Activated CD4-positive, alpha-beta T cell treated with anti-CD3 and anti-CD28 coated beads for 36 hours (primary cell): ENCODE results near the gene MORN1. TPM values are rescaled to one million over a fixed set of nuclear protein-coding genes. Genes with fewer than 3 reads are reported as not detected.
"Not testable (repeated sequence)": the region's sequence is repeated elsewhere in the genome, so short reads cannot be mapped to it uniquely, and the experiment has no call there.

Experiments
- ATAC-seq: fragments of 200-7000 bp; cut with Tn5 transposase; one replicate; pipeline ENCODE4 v1.10.0; 2021; ENCODE audit warnings: mild to moderate bottlenecking, moderate library complexity
- CTCF ChIA-PET: fragments of 350-600 bp; sonication (Branson Sonifier 250); formaldehyde crosslinking; loops from one replicate; lab custom pipeline; 2021; ENCODE audit warnings: antibody characterized with exemption; lab: Charles Lee
- POLR2A ChIA-PET: fragments of 350-600 bp; sonication (Branson Sonifier 250); formaldehyde crosslinking; loops from one replicate; lab custom pipeline; 2021; ENCODE audit warnings: antibody characterized with exemption, inconsistent platforms; lab: Charles Lee
- DNase-seq: peaks from one replicate; pipeline ENCODE4 v3.0.0-alpha.2; 2020
- H3K27ac Mint-ChIP-seq: one replicate; pipeline ENCODE4 v1.8.0; 2021; ENCODE audit warnings: mixed read lengths
- H3K27me3 Mint-ChIP-seq: one replicate; pipeline ENCODE4 v1.8.0; 2021; ENCODE audit warnings: mixed read lengths
- H3K36me3 Mint-ChIP-seq: one replicate; pipeline ENCODE4 v1.8.0; 2021; ENCODE audit warnings: low read depth, mixed read lengths
- H3K4me1 Mint-ChIP-seq: one replicate; pipeline ENCODE4 v1.8.0; 2021; ENCODE audit warnings: mixed read lengths
- H3K4me3 Mint-ChIP-seq: one replicate; pipeline ENCODE4 v1.8.0; 2021; ENCODE audit warnings: mild to moderate bottlenecking, moderate library complexity, mixed read lengths
- H3K9me3 Mint-ChIP-seq: one replicate; pipeline ENCODE4 v1.8.0; 2021; ENCODE audit warnings: low read depth, mixed read lengths
- intact Hi-C, 2 experiments: fragments of 100-400 bp; cut with DNase I in 1 of 2; cut with micrococcal nuclease in 1 of 2; formaldehyde crosslinking; loops; one replicate each; pipeline versions ENCODE4 v1.14.2 to v1.15.1; 2022 to 2024; cut with DNase I, micrococcal nuclease
- total RNA-seq, 2 experiments: library from RNA; stranded (reverse); gene quantifications; one replicate each; pipeline ENCODE4 v1.2.3, GENCODE V29; 2021

Gene MORN1
- total RNA-seq, 2 experiments from 2014 or later: 5.1 to 6.1 TPM

- Mint-ChIP-seq H3K36me3 (peaks cover 8% of the 10 kb centered on the region), H3K4me1 (peaks cover 87% of the 10 kb centered on the region), H3K4me3 (no peak overlapping the region), H3K9me3 (no peaks in the 10 kb centered on the region), H3K27me3 (no peaks in the 10 kb centered on the region), H3K27ac (peak overlapping the region; percentile 92)
- CTCF ChIA-PET: no interaction called here
- ATAC-seq (no peak), DNase-seq (no peak)
- POLR2A ChIA-PET: no interaction called here
- intact Hi-C loops: no loop called here
Measured at GRCh38 chr1:2297246-2298011, 93.9 kb downstream of the MORN1 start.

GRCh38 chr1:2296614-2297013, 94.7 kb downstream of the MORN1 start:
- no peaks in the 10 kb centered on the region for H3K27me3 Mint-ChIP-seq
- H3K36me3 Mint-ChIP-seq: peaks cover 8% of the 10 kb centered on the region
- ChIA-PET CTCF (no interaction called here), POLR2A (no interaction called here)
- ATAC-seq: no peak
- H3K4me1 Mint-ChIP-seq: peaks cover 92% of the 10 kb centered on the region
- peak overlapping the region; percentile 92 for H3K27ac Mint-ChIP-seq
- intact Hi-C loops: no loop called here
- H3K4me3 Mint-ChIP-seq: peak overlapping the region; percentile 13
- DNase-seq: no peak
- H3K9me3 Mint-ChIP-seq: no peaks in the 10 kb centered on the region

DNA sequence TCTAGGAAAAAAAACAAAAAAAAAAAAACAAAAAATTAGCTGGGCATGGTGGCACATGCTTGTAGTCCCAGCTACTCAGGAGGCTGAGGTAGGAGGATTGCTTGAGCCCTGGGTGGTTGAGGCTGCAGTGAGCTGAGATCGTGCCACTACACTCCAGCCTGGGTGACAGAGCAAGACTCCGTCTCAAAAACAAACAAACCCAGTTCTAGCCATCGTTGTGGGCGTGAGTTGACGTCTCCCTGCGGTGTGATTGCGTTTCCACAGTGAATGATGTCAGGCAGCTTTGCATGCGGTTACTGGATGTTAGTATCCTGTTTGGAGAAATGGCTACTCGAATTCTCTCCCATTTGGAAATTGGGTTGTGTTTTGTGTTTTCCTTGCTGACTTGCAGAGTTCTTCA, 95.1 kb downstream of the MORN1 start:
- H3K27me3 Mint-ChIP-seq, H3K9me3 Mint-ChIP-seq, ATAC-seq, intact Hi-C loops, CTCF ChIA-PET, H3K36me3 Mint-ChIP-seq: not testable (repeated sequence)
- peak; percentile 73 for DNase-seq
- POLR2A ChIA-PET: interaction anchor here (0.7 kb wide), 1 partner anchor 24 kb away, joined by 4 read pairs; no protein-coding TSS in a partner anchor
- peak overlapping the region; percentile 13 for H3K4me3 Mint-ChIP-seq
- peaks cover 92% of the 10 kb centered on the region for H3K4me1 Mint-ChIP-seq
- H3K27ac Mint-ChIP-seq: peak overlapping the region; percentile 92

DNA sequence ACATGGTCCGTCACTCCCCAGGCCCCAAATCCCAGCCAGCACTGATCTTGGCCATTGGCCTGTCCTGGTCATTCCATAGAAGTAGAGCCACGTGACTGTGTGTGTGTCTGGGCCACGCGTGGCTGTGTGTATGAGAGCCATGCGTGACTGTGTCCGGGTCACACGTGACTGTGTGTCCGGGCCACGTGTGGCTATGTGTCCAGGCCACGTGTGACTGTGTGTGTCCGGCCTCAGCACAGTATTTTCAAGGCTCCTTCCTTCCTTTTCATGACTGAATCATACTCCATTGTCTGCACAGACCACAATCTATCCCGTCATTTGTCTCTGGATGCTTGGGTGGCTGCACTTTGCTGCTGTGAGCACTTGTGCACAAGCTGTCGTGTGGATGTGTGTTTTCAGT, 95.8 kb downstream of the MORN1 start:
- Mint-ChIP-seq H3K27me3 (no peaks in the 10 kb centered on the region), H3K4me1 (peaks cover 96% of the 10 kb centered on the region), H3K4me3 (no peak overlapping the region), H3K27ac (peak overlapping the region; percentile 92), H3K36me3 (peaks cover 8% of the 10 kb centered on the region), H3K9me3 (no peaks in the 10 kb centered on the region)
- POLR2A ChIA-PET: interaction anchor here (0.7 kb wide), 1 partner anchor 25 kb away, joined by 4 read pairs; no protein-coding TSS in a partner anchor
- CTCF ChIA-PET: interaction anchor here (0.6 kb wide), 1 partner anchor 12 kb away, joined by 3 read pairs; no protein-coding TSS in a partner anchor
- intact Hi-C loops: no loop called here
- ATAC-seq (no peak), DNase-seq (no peak)

GRCh38 chr1:2294725-2295078, 96.7 kb downstream of the MORN1 start:
- DNase-seq (no peak), ATAC-seq (no peak)
- intact Hi-C loops: loop anchor here in 1 of 2 experiments (5.0 kb wide), 1 partner anchor 288 kb away; no protein-coding TSS in a partner anchor
- H3K9me3 Mint-ChIP-seq: no peaks in the 10 kb centered on the region
- ChIA-PET CTCF (interaction anchor here (0.5 kb wide), 1 partner anchor 17 kb away, joined by 3 read pairs; no protein-coding TSS in a partner anchor), POLR2A (no interaction called here)
- no peak overlapping the region for H3K4me3 Mint-ChIP-seq
- peaks cover 99% of the 10 kb centered on the region for H3K4me1 Mint-ChIP-seq
- no peak overlapping the region for H3K27ac Mint-ChIP-seq
- no peaks in the 10 kb centered on the region for H3K27me3 Mint-ChIP-seq
- peaks cover 8% of the 10 kb centered on the region for H3K36me3 Mint-ChIP-seq

DNA sequence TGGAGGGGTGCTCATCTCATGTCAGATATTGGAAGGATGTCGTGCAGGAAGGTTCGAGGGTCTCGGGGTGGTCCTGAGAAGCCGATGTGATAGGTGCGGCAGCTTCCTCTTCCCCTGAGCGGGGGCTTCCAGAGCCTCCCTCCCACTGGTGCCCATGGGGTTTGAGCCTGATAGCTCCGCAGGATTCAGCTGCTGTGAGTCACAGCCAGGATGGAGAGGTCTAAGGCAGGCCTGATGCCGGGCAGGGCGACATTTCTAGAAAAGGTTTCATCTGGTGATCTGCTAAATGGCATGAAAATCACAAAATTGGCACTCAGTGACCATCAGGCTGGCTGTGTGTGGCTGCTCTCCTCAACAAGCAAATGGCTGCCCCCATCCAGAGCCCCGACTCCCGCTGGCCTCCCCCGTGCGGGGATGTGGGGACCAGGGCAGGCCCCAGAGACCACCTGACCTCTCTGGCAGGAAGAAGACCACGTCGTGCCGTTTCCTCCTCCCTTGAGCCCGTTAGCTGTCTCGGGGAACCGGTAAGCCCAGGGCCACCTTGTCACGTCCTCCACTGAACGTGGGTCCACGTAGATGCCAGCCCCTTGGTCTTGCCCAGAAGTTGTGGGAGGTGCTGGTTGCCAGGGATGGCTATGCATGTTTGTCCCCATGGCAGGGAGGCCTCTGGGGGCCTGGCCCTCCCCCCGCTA, 97.2 kb downstream of the MORN1 start:
- ChIA-PET CTCF (interaction anchor here (0.5 to 0.6 kb wide), 2 partner anchors 18 to 243 kb away, joined by 3 read pairs; no protein-coding TSS in a partner anchor), POLR2A (no interaction called here)
- ATAC-seq (no peak), DNase-seq (no peak)
- no peaks in the 10 kb centered on the region for H3K27me3 Mint-ChIP-seq
- H3K27ac Mint-ChIP-seq: peak overlapping the region; percentile 29
- peaks cover 98% of the 10 kb centered on the region for H3K4me1 Mint-ChIP-seq
- peaks cover 8% of the 10 kb centered on the region for H3K36me3 Mint-ChIP-seq
- no peaks in the 10 kb centered on the region for H3K9me3 Mint-ChIP-seq
- no peak overlapping the region for H3K4me3 Mint-ChIP-seq
- intact Hi-C loops: loop anchor here in 1 of 2 experiments (5.0 kb wide), 1 partner anchor 288 kb away; no protein-coding TSS in a partner anchor

GRCh38 chr1:2292725-2293450, 98.5 kb downstream of the MORN1 start:
- ATAC-seq (no peak), DNase-seq (no peak)
- Mint-ChIP-seq H3K4me1 (peaks cover 99% of the 10 kb centered on the region), H3K27ac (peak overlapping the region; percentile 95), H3K4me3 (no peak overlapping the region), H3K27me3 (no peaks in the 10 kb centered on the region), H3K9me3 (no peaks in the 10 kb centered on the region), H3K36me3 (peaks cover 10% of the 10 kb centered on the region)
- ChIA-PET POLR2A (no interaction called here), CTCF (interaction anchor here (2.6 kb wide), 1 partner anchor 23 kb away, joined by 8 read pairs; no protein-coding TSS in a partner anchor)
- intact Hi-C loops: loop anchor here in 1 of 2 experiments (5.0 kb wide), 1 partner anchor 289 kb away; no protein-coding TSS in a partner anchor

- no peaks in the 10 kb centered on the region for H3K27me3 Mint-ChIP-seq
- DNase-seq (no peak), ATAC-seq (no peak)
- H3K27ac Mint-ChIP-seq: peak overlapping the region; percentile 95
- ChIA-PET POLR2A (interaction anchor here (2.0 kb wide), 1 partner anchor 9 kb away, joined by 19 read pairs; no protein-coding TSS in a partner anchor), CTCF (interaction anchor here (0.6 to 2.6 kb wide), 5 partner anchors 7 to 127 kb away, joined by 3 to 8 read pairs (median 4); no protein-coding TSS in a partner anchor)
- H3K36me3 Mint-ChIP-seq: peaks cover 12% of the 10 kb centered on the region
- H3K4me3 Mint-ChIP-seq: peak overlapping the region; percentile 75
- H3K9me3 Mint-ChIP-seq: no peaks in the 10 kb centered on the region
- intact Hi-C loops: loop anchor here (2.0 to 5.0 kb wide), 3 partner anchors 59 to 291 kb away; partner anchors contain the start of gene FAAP20 (in 1 of the 2)
- H3K4me1 Mint-ChIP-seq: peaks cover 92% of the 10 kb centered on the region
Measured at GRCh38 chr1:2291577-2291976, 99.8 kb downstream of the MORN1 start.

GRCh38 chr1:2290595-2291510, 100.5 kb downstream of the MORN1 start:
- POLR2A ChIA-PET: interaction anchor here (0.6 to 2.0 kb wide), 2 partner anchors 9 to 36 kb away, joined by 3 to 19 read pairs; no protein-coding TSS in a partner anchor
- DNase-seq: peak; percentile 94
- no peaks in the 10 kb centered on the region for H3K9me3 Mint-ChIP-seq
- intact Hi-C loops: loop anchor here (1.0 to 5.0 kb wide), 7 partner anchors 9 to 291 kb away; partner anchors contain the start of gene FAAP20 (in 1 of the 2)
- peaks cover 87% of the 10 kb centered on the region for H3K4me1 Mint-ChIP-seq
- ATAC-seq: peak; percentile 89
- peak overlapping the region; percentile 95 for H3K27ac Mint-ChIP-seq
- peak overlapping the region; percentile 75 for H3K4me3 Mint-ChIP-seq
- CTCF ChIA-PET: interaction anchor here (0.6 to 2.6 kb wide), 7 partner anchors 8 to 127 kb away, joined by 3 to 8 read pairs (median 4); no protein-coding TSS in a partner anchor
- peaks cover 10% of the 10 kb centered on the region for H3K36me3 Mint-ChIP-seq
- H3K27me3 Mint-ChIP-seq: no peaks in the 10 kb centered on the region

DNA sequence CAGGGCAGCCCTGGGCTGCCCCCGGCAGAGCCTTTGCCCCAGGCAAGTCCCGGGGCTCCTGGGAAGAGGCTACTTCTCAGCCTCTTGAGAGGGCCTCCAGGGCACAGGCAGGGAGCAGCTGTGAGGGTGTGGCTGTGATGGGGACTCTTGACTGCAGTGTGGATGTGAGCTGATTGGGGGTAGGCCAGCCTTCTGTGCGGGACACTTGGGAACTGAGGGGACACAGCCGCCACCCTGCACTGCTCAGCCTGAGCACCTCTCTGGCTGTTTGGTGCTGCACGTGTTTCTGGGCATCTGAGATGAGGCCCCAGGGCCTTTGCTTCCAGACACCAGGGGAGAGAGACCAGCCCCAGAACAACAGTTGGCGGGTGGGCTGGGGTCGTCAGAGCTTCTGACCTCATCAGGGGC, 101.2 kb downstream of the MORN1 start:
- ChIA-PET CTCF (interaction anchor here (1.0 to 2.6 kb wide), 6 partner anchors 9 to 34 kb away, joined by 3 to 9 read pairs (median 5); no protein-coding TSS in a partner anchor), POLR2A (interaction anchor here (0.6 to 2.0 kb wide), 2 partner anchors 10 to 35 kb away, joined by 3 to 19 read pairs; no protein-coding TSS in a partner anchor)
- H3K36me3 Mint-ChIP-seq: peaks cover 9% of the 10 kb centered on the region
- peak overlapping the region; percentile 95 for H3K27ac Mint-ChIP-seq
- ATAC-seq: peak; percentile 52
- H3K4me3 Mint-ChIP-seq: peak overlapping the region; percentile 75
- H3K4me1 Mint-ChIP-seq: peaks cover 82% of the 10 kb centered on the region
- DNase-seq: peak; percentile 64
- H3K27me3 Mint-ChIP-seq: no peaks in the 10 kb centered on the region
- H3K9me3 Mint-ChIP-seq: no peaks in the 10 kb centered on the region
- intact Hi-C loops: loop anchor here (1.0 to 5.0 kb wide), 7 partner anchors 10 to 292 kb away; partner anchors contain the start of gene FAAP20 (in 1 of the 2)
